DND-41 (cell line): ENCODE results near the gene FHIT.

Experiments used
- ATAC-seq: fragments of 200-7000 bp; cut with Tn5 transposase; 3 replicates; pipeline ENCODE4 v1.9.1; 2021; ENCODE audit warnings: low read depth; ENCODE audit not compliant: insufficient read depth
- DNase-seq: peaks from one replicate; pipeline ENCODE4 v3.0.0-alpha.2; 2020
- H2AFZ ChIP-seq: 2 replicates; pipeline ENCODE4 v1.6.0; 2012; ENCODE audit warnings: low read depth, low read length
- H3K27ac ChIP-seq: 2 replicates; pipeline ENCODE4 v1.5.1; 2012; ENCODE audit warnings: low read length, inconsistent platforms
- H3K27me3 ChIP-seq: fragments of 200-600 bp; sonication (generic); 2 replicates; pipeline ENCODE4 v1.6.0; 2012; ENCODE audit warnings: low read length, mild to moderate bottlenecking, inconsistent platforms; ENCODE audit not compliant: insufficient read depth, poor library complexity
- H3K36me3 ChIP-seq: 2 replicates; pipeline ENCODE4 v1.5.1; 2012; ENCODE audit warnings: low read length, inconsistent platforms; ENCODE audit not compliant: insufficient read depth
- H3K4me1 ChIP-seq: 2 replicates; pipeline ENCODE4 v1.5.1; 2012; ENCODE audit warnings: mild to moderate bottlenecking, low read length; ENCODE audit not compliant: insufficient read depth
- H3K4me2 ChIP-seq: 2 replicates; pipeline ENCODE4 v1.6.0; 2012; ENCODE audit warnings: mild to moderate bottlenecking, moderate library complexity, low read length, inconsistent platforms; ENCODE audit not compliant: insufficient read depth
- H3K4me3 ChIP-seq, 2 experiments: fragments of 200-600 bp in 1 of 2; shearing (Covaris generic) in 1 of 2; 2 replicates each; pipeline ENCODE4 v1.5.1; 2012 to 2016; ENCODE audit warnings: inconsistent platforms in 2 of 2, low read length in 2 of 2, mild to moderate bottlenecking in 2 of 2, low read depth in 1 of 2, moderate library complexity in 1 of 2
- H3K79me2 ChIP-seq: 2 replicates; pipeline ENCODE4 v1.6.0; 2012; ENCODE audit warnings: low read length, inconsistent platforms; ENCODE audit not compliant: insufficient read depth
- H3K9ac ChIP-seq: 2 replicates; pipeline ENCODE4 v1.6.0; 2012; ENCODE audit warnings: low read depth, mild to moderate bottlenecking, inconsistent platforms, low read length, moderate library complexity
- H3K9me3 ChIP-seq: 2 replicates; pipeline ENCODE4 v1.5.1; 2012; ENCODE audit warnings: low read length, moderate library complexity, mild to moderate bottlenecking, inconsistent platforms; ENCODE audit not compliant: insufficient read depth, severe bottlenecking
- H4K20me1 ChIP-seq: 2 replicates; pipeline ENCODE4 v1.6.0; 2012; ENCODE audit warnings: low read length; ENCODE audit not compliant: insufficient read depth
- EZH2 ChIP-seq: IDR thresholded peaks from 3 replicates; pipeline ENCODE4 v1.6.1; 2012; ENCODE audit warnings: borderline replicate concordance, low read depth, mild to moderate bottlenecking, moderate library complexity, low read length, inconsistent platforms; ENCODE audit not compliant: severe bottlenecking
- TF ChIP-seq, protein P1 (sequence below): IDR thresholded peaks from 2 replicates; pipeline ENCODE4 v1.5.1; 2012; ENCODE audit warnings: borderline replicate concordance, low read length, moderate library complexity, mild to moderate bottlenecking; ENCODE audit not compliant: poor library complexity, severe bottlenecking; ENCODE audit errors: extremely low read depth

The FHIT gene

DNA sequence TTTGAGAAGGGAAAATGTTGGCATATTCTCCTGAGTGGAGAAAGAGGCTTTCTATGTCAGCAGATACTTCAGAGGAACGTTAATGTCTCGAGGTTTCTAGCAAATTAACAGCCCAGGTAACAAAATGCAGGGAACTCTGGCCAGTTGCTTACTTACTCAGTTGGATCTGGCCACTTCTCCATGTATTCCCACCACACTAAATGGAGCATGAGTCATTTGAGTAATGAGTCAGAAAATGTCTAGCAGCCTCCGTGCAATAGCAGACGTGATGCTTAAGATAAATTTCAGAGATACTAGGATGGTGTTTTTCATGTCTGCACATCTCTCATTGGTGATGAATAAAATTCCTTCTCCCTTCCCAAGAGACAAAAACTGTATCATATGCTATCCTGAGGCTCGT lies 671.5 kb downstream of the FHIT start:
- no peak for ATAC-seq
- TF ChIP-seq EZH2 = no peak
- TF ChIP-seq, protein P1, sequence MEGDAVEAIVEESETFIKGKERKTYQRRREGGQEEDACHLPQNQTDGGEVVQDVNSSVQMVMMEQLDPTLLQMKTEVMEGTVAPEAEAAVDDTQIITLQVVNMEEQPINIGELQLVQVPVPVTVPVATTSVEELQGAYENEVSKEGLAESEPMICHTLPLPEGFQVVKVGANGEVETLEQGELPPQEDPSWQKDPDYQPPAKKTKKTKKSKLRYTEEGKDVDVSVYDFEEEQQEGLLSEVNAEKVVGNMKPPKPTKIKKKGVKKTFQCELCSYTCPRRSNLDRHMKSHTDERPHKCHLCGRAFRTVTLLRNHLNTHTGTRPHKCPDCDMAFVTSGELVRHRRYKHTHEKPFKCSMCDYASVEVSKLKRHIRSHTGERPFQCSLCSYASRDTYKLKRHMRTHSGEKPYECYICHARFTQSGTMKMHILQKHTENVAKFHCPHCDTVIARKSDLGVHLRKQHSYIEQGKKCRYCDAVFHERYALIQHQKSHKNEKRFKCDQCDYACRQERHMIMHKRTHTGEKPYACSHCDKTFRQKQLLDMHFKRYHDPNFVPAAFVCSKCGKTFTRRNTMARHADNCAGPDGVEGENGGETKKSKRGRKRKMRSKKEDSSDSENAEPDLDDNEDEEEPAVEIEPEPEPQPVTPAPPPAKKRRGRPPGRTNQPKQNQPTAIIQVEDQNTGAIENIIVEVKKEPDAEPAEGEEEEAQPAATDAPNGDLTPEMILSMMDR = no peak
- H3K9me3 ChIP-seq = no peaks in the 10 kb centered on the region

DNA sequence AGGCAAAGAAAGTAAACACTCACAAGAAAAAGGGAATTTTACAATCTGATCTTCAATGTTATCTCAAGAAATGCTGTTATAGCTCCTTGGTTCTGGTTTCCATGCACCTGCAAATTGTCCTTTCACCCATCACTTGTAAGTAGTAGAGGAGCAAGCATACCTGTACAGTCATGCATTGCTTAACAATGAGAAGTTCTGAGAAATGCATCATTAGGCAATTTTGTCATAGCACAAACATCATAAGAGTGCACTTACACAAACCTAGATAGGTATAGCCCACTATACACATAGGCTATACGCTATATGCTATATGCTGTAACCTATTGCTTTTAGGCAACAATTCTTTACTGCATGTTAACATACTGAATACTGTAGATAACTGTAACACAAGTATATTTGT lies 672.3 kb downstream of the FHIT start:
- Histone ChIP-seq H3K27me3 (no peaks in the 10 kb centered on the region), H3K27ac (no peak overlapping the region), H3K36me3 (no peaks in the 10 kb centered on the region), H3K4me2 (no peak overlapping the region), H3K4me3 (no peak overlapping the region), H2AFZ (no peak overlapping the region), H3K9me3 (no peaks in the 10 kb centered on the region), H3K9ac (no peak overlapping the region), H4K20me1 (no peaks in the 10 kb centered on the region), H3K4me1 (no peaks in the 10 kb centered on the region), H3K79me2 (no peaks in the 10 kb centered on the region)
- TF ChIP-seq, protein P1 = no peak
- TF ChIP-seq EZH2 = no peak
- no peak for DNase-seq
- ATAC-seq = no peak

More for the DNA sequence above, 671.5 kb downstream of the FHIT start:
- H3K79me2 ChIP-seq = no peaks in the 10 kb centered on the region
- no peaks in the 10 kb centered on the region for H4K20me1 ChIP-seq
- DNase-seq = no peak
- H3K27me3 ChIP-seq = no peaks in the 10 kb centered on the region
- H2AFZ ChIP-seq = no peak overlapping the region
- H3K27ac ChIP-seq = no peak overlapping the region
- no peaks in the 10 kb centered on the region for H3K36me3 ChIP-seq
- no peak overlapping the region for H3K4me2 ChIP-seq
- no peak overlapping the region for H3K9ac ChIP-seq
- no peak overlapping the region for H3K4me3 ChIP-seq
- no peaks in the 10 kb centered on the region for H3K4me1 ChIP-seq

DNA sequence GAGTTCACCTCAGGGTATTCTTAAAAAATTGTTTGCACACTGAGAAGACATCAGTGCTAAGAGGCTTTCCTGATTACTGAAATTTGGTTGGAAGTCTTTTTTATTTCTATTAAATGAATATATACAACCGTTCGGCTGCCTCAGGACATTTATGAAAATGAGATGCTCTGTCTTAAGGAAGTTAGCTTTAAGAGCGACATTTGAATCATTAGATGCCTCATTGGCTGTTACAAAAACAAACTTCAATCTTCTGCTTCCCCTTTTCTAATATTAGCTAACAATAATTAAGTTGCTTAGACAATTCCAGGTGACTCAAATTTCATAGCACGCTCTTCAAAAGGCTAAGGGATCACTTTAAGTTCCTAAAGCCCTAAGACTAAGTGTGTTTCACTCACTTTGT lies 673.7 kb downstream of the FHIT start:
- H3K27me3 ChIP-seq = no peaks in the 10 kb centered on the region
- no peaks in the 10 kb centered on the region for H3K9me3 ChIP-seq
- H3K36me3 ChIP-seq = no peaks in the 10 kb centered on the region
- DNase-seq = no peak
- H3K4me3 ChIP-seq = no peak overlapping the region
- ATAC-seq = no peak
- no peak overlapping the region for H3K27ac ChIP-seq
- H3K9ac ChIP-seq = no peak overlapping the region
- H2AFZ ChIP-seq = no peak overlapping the region
- H3K4me2 ChIP-seq = no peak overlapping the region
- no peaks in the 10 kb centered on the region for H3K4me1 ChIP-seq
- no peaks in the 10 kb centered on the region for H3K79me2 ChIP-seq
- no peaks in the 10 kb centered on the region for H4K20me1 ChIP-seq
- TF ChIP-seq, protein P1 = no peak
- TF ChIP-seq EZH2 = no peak

DNA sequence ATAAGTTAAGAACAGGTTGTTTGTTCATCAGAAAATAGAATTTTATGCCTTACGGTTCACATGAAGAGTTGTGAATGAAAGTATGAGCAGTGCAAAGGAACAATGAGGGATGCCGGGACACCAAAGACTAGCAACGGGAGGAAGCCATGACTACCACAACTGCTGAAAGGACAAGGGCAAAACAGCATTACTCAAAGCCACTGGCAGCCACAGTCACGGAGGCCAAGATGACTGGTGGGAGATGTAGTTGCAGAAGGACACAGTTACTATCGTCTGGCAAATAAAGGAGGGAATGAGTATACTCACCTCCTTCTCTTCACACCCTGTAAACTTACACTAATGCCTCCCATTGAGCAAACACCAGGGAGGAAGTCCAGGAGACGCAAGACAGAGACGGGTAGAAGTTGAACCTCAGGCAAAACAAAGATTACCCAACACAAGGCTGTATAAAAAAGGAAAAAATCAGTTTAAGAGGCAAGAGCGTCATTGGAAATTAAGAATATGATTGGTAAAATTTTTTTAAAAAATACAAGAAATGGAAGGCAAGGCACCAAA lies 675.5 kb downstream of the FHIT start:
- Histone ChIP-seq H3K4me1 (no peaks in the 10 kb centered on the region), H2AFZ (no peak overlapping the region), H3K36me3 (no peaks in the 10 kb centered on the region), H3K27ac (no peak overlapping the region), H4K20me1 (no peaks in the 10 kb centered on the region), H3K79me2 (no peaks in the 10 kb centered on the region), H3K4me2 (no peak overlapping the region), H3K27me3 (no peaks in the 10 kb centered on the region), H3K4me3 (no peak overlapping the region), H3K9me3 (no peaks in the 10 kb centered on the region), H3K9ac (no peak overlapping the region)
- ATAC-seq (no peak), DNase-seq (no peak)
- no peak for TF ChIP-seq EZH2
- TF ChIP-seq, protein P1 = no peak
